Keratinocyte (primary cell): ENCODE results near the gene DLG1. TPM values are rescaled to one million over a fixed set of nuclear protein-coding genes. Genes with fewer than 3 reads are reported as not detected.
"Not testable (repeated sequence)": the region's sequence is repeated elsewhere in the genome, so short reads cannot be mapped to it uniquely, and the experiment has no call there.

ENCODE experiments used
- DNase-seq: peaks from one replicate; pipeline ENCODE4 v3.0.0-alpha.2; 2011; ENCODE audit warnings: low read depth, missing footprints, low spot score
- FAIRE-seq: peaks from 2 replicates; lab custom pipeline; 2011; peaks lifted over from hg19 to GRCh38; lab: Jason Lieb, UNC
- H2AFZ ChIP-seq: 2 replicates; pipeline ENCODE4 v1.6.0; 2012; ENCODE audit warnings: low read length, control low read depth, inconsistent platforms; ENCODE audit not compliant: control insufficient read depth
- H3K27ac ChIP-seq: 2 replicates; pipeline ENCODE4 v1.5.1; 2011; ENCODE audit warnings: low read length; ENCODE audit not compliant: control insufficient read depth, insufficient read depth
- H3K27me3 ChIP-seq: 3 replicates; pipeline ENCODE4 v1.6.0; 2011; ENCODE audit warnings: low read length; ENCODE audit not compliant: control insufficient read depth, insufficient read depth; ENCODE audit errors: extremely low read depth
- H3K36me3 ChIP-seq, 2 experiments: 2 replicates in 1 of 2; 3 replicates in 1 of 2; pipeline ENCODE4 v1.5.1; 2011; ENCODE audit warnings: low read length in 2 of 2, mild to moderate bottlenecking in 1 of 2; ENCODE audit not compliant: control insufficient read depth in 2 of 2, insufficient read depth in 2 of 2; ENCODE audit errors: extremely low read depth in 1 of 2
- H3K4me1 ChIP-seq: 3 replicates; pipeline ENCODE4 v1.5.1; 2011; ENCODE audit warnings: low read length; ENCODE audit not compliant: control insufficient read depth, insufficient read depth; ENCODE audit errors: extremely low read depth
- H3K4me2 ChIP-seq: 3 replicates; pipeline ENCODE4 v1.6.0; 2011; ENCODE audit warnings: low read depth, low read length; ENCODE audit not compliant: control insufficient read depth, insufficient read depth; ENCODE audit errors: extremely low read depth
- H3K4me3 ChIP-seq, 3 experiments: fragments of 200-600 bp in 1 of 3; sonication (generic) in 1 of 3; 2 replicates in 2 of 3; 3 replicates in 1 of 3; pipeline ENCODE4 v1.5.1; 2011 to 2016; ENCODE audit warnings: low read length in 3 of 3, mild to moderate bottlenecking in 3 of 3, control low read depth in 2 of 3, inconsistent platforms in 1 of 3, low read depth in 1 of 3, mixed read lengths in 1 of 3, mixed run types in 1 of 3, moderate library complexity in 1 of 3; ENCODE audit not compliant: control insufficient read depth in 2 of 3, insufficient read depth in 2 of 3; ENCODE audit errors: extremely low read depth in 1 of 3
- H3K79me2 ChIP-seq: 2 replicates; pipeline ENCODE4 v1.6.0; 2012; ENCODE audit warnings: low read length; ENCODE audit not compliant: control insufficient read depth, insufficient read depth
- H3K9ac ChIP-seq: 3 replicates; pipeline ENCODE4 v1.6.0; 2011; ENCODE audit warnings: low read length; ENCODE audit not compliant: control insufficient read depth, insufficient read depth; ENCODE audit errors: extremely low read depth
- H3K9me1 ChIP-seq: 3 replicates; pipeline ENCODE4 v1.6.0; 2011; ENCODE audit warnings: low read length; ENCODE audit not compliant: control insufficient read depth, insufficient read depth; ENCODE audit errors: extremely low read depth
- H3K9me3 ChIP-seq: 2 replicates; pipeline ENCODE4 v1.5.1; 2012; ENCODE audit warnings: low read depth, low read length; ENCODE audit not compliant: control insufficient read depth
- H4K20me1 ChIP-seq: 3 replicates; pipeline ENCODE4 v1.6.0; 2011; ENCODE audit warnings: low read length; ENCODE audit not compliant: control insufficient read depth, insufficient read depth; ENCODE audit errors: extremely low read depth
- EZH2 ChIP-seq: IDR thresholded peaks from one replicate; pipeline ENCODE4 v1.6.1; 2012; ENCODE audit warnings: inconsistent platforms, mild to moderate bottlenecking, low read length, moderate library complexity
- dilution Hi-C: fragments of 300-500 bp; cut with MboI; formaldehyde crosslinking; loops from one replicate; pipeline ENCODE4 v1.7.0; 2020; ENCODE audit warnings: low sequenced_read_pairs; ENCODE audit not compliant: extremely low pct_ligation_motif_present
- polyA plus RNA-seq, 5 experiments: library from polyadenylated mRNA; depleted of rRNA in 3 of 5; stranded (reverse) in 3 of 5; stranded (forward) in 1 of 5; unstranded in 1 of 5; fragments of >200 nt; gene quantifications; 1 replicate in 1 of 5; 2 replicates in 3 of 5; 3 replicates in 1 of 5; pipeline versions ENCODE4 v1.2.1 to v1.2.3, GENCODE V29; 2011 to 2012; ENCODE audit warnings: missing spikeins in 2 of 5, low read depth in 1 of 5, low replicate concordance in 1 of 5
- TF ChIP-seq, protein P1 (sequence below), 3 experiments: IDR thresholded peaks in 1 of 3; conservative IDR thresholded peaks in 1 of 3; optimal IDR thresholded peaks in 1 of 3; 2 replicates in 2 of 3; 3 replicates in 1 of 3; pipeline versions ENCODE3 to v1.5.1; 2011; ENCODE audit warnings: low read length in 3 of 3, mild to moderate bottlenecking in 3 of 3, moderate library complexity in 2 of 3, control low read depth in 1 of 3, inconsistent platforms in 1 of 3; ENCODE audit not compliant: insufficient read depth in 2 of 3; ENCODE audit errors: extremely low read depth in 1 of 3

Gene DLG1
- polyA plus RNA-seq, 1 donor (not counting 4 experiments of a cell fraction or from before 2014, with no cell fraction given) = 139 TPM

DNA sequence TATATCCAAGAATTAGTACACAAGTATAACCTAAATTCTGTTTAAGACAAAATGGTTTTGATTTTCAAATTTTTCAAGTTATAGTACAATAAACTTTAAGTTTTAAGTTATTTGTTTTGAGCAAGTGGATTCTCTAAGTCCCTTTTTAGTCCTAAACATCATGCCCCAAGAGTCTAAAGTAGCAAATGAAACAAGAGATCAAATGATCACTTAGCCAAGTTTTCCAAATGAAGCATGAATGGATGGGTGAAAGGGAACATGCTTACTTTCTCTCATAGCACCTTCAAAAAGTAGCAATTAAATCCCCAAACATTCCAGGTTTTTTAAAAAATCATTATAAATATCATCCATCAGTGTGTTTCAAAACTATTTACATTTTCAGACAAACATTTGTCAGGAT lies 19.5 kb downstream of the DLG1 start:
- dilution Hi-C loops = no loop called here
- H3K4me3 ChIP-seq = no peak overlapping the region
- peaks cover 94% of the 10 kb centered on the region for H3K79me2 ChIP-seq
- no peaks in the 10 kb centered on the region for H3K27me3 ChIP-seq
- no peak overlapping the region for H2AFZ ChIP-seq
- H3K36me3 ChIP-seq = peaks cover 19 to 37% of the 10 kb centered on the region in 2 experiments
- DNase-seq (no peak), FAIRE-seq (no peak)
- no peaks in the 10 kb centered on the region for H3K9me3 ChIP-seq
- H3K9me1 ChIP-seq = no peaks in the 10 kb centered on the region
- H3K4me2 ChIP-seq = no peak overlapping the region
- no peaks in the 10 kb centered on the region for H3K4me1 ChIP-seq
- peaks cover 7% of the 10 kb centered on the region for H4K20me1 ChIP-seq
- H3K27ac ChIP-seq = no peak overlapping the region
- H3K9ac ChIP-seq = no peak overlapping the region
- no peak for TF ChIP-seq EZH2
- TF ChIP-seq, protein P1, sequence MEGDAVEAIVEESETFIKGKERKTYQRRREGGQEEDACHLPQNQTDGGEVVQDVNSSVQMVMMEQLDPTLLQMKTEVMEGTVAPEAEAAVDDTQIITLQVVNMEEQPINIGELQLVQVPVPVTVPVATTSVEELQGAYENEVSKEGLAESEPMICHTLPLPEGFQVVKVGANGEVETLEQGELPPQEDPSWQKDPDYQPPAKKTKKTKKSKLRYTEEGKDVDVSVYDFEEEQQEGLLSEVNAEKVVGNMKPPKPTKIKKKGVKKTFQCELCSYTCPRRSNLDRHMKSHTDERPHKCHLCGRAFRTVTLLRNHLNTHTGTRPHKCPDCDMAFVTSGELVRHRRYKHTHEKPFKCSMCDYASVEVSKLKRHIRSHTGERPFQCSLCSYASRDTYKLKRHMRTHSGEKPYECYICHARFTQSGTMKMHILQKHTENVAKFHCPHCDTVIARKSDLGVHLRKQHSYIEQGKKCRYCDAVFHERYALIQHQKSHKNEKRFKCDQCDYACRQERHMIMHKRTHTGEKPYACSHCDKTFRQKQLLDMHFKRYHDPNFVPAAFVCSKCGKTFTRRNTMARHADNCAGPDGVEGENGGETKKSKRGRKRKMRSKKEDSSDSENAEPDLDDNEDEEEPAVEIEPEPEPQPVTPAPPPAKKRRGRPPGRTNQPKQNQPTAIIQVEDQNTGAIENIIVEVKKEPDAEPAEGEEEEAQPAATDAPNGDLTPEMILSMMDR (optimal IDR thresholded peaks at IDR 0.05 in 1 of 3, IDR thresholded peaks at IDR 0.05 in 1 of 3, conservative IDR thresholded peaks at IDR 0.05 in 1 of 3; ENCODE audit: extremely low read depth in 1 of 3, insufficient read depth in 2 of 3, low read length in 3 of 3) = no peak

DNA sequence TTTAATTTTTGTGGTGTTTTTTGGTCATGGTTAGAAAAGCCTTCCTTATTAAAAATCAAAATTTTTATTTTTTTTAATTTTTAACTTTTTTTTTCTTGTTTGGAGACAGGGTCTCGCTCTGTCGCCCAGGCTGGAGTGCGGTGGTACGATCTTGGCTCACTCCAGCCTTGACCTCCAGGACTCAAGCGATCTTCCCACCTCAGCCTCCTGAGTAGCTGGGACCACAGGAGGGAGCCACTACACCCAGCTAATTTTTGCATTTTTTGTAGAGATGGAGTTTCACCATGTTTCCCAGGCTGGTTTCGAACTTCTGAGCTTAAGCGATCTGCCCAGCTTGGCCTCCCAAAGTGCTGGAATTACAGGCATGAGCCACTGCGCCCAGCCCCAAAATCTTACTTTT lies 21.6 kb downstream of the DLG1 start:
- Histone ChIP-seq H3K36me3 (peaks cover 17 to 28% of the 10 kb centered on the region in 2 experiments), H3K79me2 (peaks cover 96% of the 10 kb centered on the region), H4K20me1 (peaks cover 15% of the 10 kb centered on the region)
- H3K9ac ChIP-seq, H3K4me2 ChIP-seq, H3K9me1 ChIP-seq, H3K9me3 ChIP-seq, FAIRE-seq, H3K4me3 ChIP-seq, H3K27ac ChIP-seq, DNase-seq, H3K27me3 ChIP-seq, dilution Hi-C loops, H2AFZ ChIP-seq, H3K4me1 ChIP-seq: not testable (repeated sequence)
- TF ChIP-seq, protein P1 (optimal IDR thresholded peaks at IDR 0.05 in 1 of 3, IDR thresholded peaks at IDR 0.05 in 1 of 3, conservative IDR thresholded peaks at IDR 0.05 in 1 of 3; ENCODE audit: extremely low read depth in 1 of 3, insufficient read depth in 2 of 3, low read length in 3 of 3) = peak in 1 of 3 experiments; percentile 4
